NB4 (cell line): ENCODE measurements around the gene MAPKAPK2.

ENCODE experiments used
- CTCF ChIP-seq: IDR thresholded peaks from one replicate; pipeline ENCODE4 v1.5.1; 2012; ENCODE audit warnings: low read depth, low read length
- MYC ChIP-seq: IDR thresholded peaks from 2 replicates; pipeline ENCODE4 v1.6.1; 2011; ENCODE audit warnings: low read depth, low read length
- POLR2A ChIP-seq: IDR thresholded peaks from 2 replicates; pipeline ENCODE4 v1.6.1; 2011; ENCODE audit warnings: mild to moderate bottlenecking; ENCODE audit not compliant: insufficient read length; ENCODE audit errors: extremely low read depth

GRCh38 chr1:206709772-206710459 lies 25.2 kb downstream of the MAPKAPK2 start:
- TF ChIP-seq POLR2A (no peak), CTCF (no peak), MYC (no peak)
